ENCODE results near the gene LY9.

LY9 gene

DNA sequence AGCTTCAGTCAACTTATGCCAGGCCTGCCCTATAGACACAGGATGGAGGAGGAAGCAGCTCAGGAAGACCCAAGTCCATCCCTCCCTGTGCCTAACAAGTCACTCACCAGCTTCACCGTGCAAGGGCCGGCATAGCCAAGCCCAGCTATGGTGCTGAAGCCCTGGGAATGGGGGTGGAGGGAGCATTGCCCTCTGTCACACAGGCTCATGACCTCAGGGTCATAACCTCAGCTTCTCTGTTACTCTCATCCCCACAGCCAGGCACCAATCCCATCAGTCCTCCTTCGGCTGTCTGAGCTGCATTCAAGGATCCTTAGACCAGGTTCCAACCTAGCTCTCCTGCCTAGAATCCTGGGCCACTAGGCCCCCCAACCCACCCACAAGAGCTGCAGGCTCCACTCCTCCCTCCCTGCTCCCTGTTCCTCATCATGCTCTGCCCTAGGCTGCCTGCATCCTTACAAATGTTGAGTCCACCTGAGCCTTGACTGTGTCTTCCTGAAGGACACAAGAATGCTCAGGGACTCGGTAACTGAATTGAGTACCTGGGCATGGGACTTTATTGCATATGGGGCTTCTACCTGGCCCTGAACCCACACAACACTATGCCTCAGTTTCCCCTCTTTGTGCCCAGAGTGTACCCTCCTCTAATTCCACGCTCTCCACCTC lies 65.0 kb downstream of the LY9 start:
- TF ChIP-seq, protein P1, sequence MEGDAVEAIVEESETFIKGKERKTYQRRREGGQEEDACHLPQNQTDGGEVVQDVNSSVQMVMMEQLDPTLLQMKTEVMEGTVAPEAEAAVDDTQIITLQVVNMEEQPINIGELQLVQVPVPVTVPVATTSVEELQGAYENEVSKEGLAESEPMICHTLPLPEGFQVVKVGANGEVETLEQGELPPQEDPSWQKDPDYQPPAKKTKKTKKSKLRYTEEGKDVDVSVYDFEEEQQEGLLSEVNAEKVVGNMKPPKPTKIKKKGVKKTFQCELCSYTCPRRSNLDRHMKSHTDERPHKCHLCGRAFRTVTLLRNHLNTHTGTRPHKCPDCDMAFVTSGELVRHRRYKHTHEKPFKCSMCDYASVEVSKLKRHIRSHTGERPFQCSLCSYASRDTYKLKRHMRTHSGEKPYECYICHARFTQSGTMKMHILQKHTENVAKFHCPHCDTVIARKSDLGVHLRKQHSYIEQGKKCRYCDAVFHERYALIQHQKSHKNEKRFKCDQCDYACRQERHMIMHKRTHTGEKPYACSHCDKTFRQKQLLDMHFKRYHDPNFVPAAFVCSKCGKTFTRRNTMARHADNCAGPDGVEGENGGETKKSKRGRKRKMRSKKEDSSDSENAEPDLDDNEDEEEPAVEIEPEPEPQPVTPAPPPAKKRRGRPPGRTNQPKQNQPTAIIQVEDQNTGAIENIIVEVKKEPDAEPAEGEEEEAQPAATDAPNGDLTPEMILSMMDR (IDR thresholded peaks at IDR 0.05; ENCODE audit: extremely low read depth, missing control alignments) = no peak
- no peak for DNase-seq (ENCODE audit: low spot score)

DNA sequence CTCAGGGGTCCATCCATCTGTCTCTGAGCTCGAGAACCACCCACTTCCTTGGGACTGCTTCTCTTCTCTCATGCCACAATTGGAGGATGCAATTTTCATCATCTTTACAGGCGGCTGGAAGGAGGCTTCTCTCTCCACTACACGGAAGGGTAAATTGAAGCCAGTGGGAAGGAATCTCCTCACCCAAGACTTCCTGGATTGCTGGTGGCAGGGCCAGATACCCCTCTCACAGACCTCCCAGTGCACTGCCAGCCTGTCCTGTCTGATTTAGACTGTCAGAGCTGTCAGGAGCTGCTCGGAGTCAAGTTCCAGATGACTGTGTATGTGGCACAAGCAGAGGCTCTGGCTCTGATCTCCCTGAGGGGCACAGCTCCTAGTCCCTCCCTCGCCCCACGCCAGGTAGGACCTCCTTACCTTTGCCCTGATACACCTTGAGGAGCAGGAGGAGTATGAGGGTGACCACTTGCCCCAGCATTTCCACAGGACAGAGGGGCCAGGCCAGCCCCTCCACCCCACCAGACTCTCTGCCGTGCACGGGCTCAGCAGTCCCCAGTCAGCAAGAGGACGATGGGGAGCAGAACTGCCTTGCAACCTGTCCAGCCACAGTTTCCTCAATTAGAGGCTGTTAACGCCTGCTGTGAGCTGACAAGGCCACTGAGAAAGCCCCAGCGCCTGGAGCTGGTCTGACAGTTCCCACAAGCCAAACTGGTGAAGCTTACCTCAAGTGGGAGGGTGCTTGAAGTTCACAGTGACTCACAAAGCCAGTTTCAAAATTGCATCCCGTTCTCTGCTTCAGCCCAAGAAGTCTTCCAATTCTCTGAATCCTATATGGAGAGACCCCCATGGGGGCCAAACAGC lies 66.5 kb downstream of the LY9 start, which contains the start of gene CD244:
Gene CD244 (minus strand): TSS at position 685 of the 858 bp plus-strand sequence. CDS start 210 bp downstream, at position 475.
- peak; percentile 74 for DNase-seq (ENCODE audit: low spot score)
- TF ChIP-seq, protein P1 (IDR thresholded peaks at IDR 0.05; ENCODE audit: extremely low read depth, missing control alignments) = no peak

DNA sequence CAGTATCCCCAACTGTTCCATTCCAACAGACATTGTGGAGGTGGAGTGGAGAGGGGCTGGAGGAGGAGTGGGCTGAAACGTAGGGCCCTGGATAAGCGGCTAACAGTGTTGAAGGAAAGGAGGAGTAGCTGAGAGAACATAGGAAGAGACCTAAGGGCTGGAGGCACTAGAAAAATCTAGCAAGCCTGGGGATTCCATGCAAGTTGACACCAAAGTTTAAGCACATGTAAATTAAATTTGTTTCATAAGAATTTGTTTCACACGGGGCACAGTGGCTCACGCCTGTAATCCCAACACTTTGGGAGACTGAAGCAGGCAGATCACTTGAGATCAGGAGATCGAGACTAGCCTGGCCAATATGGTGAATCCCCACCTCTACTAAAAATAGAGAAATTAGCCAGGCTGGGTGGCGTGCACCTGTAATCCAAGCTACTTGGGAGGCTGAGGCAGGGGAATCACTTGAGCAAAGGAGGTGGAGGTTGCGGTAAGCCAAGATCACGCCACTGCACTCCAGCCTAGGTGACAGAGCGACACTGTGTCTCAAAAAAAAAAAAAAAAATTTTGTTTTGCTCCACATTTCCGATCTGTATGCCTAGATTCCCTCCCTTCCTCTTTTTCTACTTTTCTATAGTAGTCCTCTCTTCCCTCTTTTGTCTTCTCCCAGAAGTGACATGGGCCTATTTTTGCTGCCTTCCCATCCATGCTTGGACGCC lies 67.2 kb downstream of the LY9 start:
- DNase-seq (ENCODE audit: low spot score) = no peak
- TF ChIP-seq, protein P1 (IDR thresholded peaks at IDR 0.05; ENCODE audit: extremely low read depth, missing control alignments) = no peak

DNA sequence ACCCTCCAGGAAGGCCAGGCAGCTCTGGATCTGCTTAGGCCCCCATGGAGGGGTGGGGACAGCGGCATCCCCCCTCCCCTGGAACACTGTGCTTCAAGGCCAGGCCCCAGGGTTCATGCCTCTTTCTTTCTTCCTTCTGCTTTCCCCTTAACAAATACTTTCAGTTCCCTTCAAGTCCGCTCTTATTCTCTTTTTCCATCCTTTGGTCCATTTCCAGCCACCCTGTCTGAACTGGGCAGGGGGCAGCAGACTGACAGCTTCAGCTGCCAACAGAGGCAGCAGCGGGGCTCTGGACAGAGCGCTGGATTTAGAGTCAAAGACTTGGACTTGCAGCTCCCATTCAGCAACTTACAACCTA lies 67.8 kb downstream of the LY9 start:
- no peak for DNase-seq (ENCODE audit: low spot score)
- TF ChIP-seq, protein P1 (IDR thresholded peaks at IDR 0.05; ENCODE audit: extremely low read depth, missing control alignments) = no peak

DNA sequence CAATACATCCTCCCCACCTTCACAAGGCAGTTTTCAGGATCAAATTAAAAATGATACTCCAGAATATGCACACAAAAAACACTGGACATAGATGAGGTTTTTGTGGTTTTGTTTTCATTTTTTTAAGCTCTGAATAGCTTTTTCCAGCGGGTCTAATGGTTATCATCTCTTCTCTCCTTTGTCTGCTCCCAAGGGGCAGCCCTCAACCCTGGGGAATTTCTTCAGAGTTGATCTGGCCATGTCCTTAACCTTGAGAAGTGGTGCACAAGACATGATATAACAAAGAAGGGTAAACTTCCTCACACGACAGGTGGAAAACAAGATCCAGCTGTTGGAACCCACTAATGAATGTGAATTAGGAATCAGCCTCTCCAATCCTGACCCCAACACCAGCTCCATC lies 68.2 kb downstream of the LY9 start:
- DNase-seq (ENCODE audit: low spot score) = no peak
- TF ChIP-seq, protein P1 (IDR thresholded peaks at IDR 0.05; ENCODE audit: extremely low read depth, missing control alignments) = no peak

DNA sequence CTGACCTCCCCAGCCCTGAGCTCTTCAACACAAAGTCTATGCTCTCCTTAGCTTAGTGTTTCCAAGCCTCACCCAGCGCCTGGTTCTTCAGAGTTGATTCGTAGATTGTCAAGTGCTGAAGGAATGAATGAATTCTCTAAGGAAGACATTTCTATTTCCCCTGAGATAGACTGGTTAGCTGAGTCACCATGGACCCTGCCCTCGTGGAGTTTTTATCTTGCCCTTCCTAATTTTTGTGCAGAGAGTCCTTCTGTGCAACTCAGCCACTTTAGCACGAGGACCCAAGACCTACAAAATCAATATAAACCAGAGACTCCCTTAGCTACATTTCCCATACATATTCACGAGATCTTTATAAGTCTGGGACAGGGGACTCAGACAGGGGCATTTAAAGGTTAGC lies 69.4 kb downstream of the LY9 start:
- DNase-seq (ENCODE audit: low spot score) = no peak
- TF ChIP-seq, protein P1 (IDR thresholded peaks at IDR 0.05; ENCODE audit: extremely low read depth, missing control alignments) = no peak

All from GM20000 (cell line).